Measurements from ENCODE around the gene WWC2. TPM values are rescaled to one million over a fixed set of nuclear protein-coding genes. Genes with fewer than 3 reads are reported as not detected.

The WWC2 gene
- total RNA-seq, 1 experiment from 2014 or later: 80.3 TPM

- Histone ChIP-seq H3K4me3 (ENCODE audit: low read depth in 2 of 2, low read length in 2 of 2) (no peak overlapping the region), H3K27ac (ENCODE audit: low read length) (no peak overlapping the region), H3K9me3 (ENCODE audit: control insufficient read depth, insufficient read depth, low read depth, low read length) (no peaks in the 10 kb centered on the region), H3K4me1 (ENCODE audit: control insufficient read depth, insufficient read depth, low read length) (no peaks in the 10 kb centered on the region), H3K36me3 (ENCODE audit: control insufficient read depth, insufficient read depth, low read length) (peaks cover 16% of the 10 kb centered on the region), H3K27me3 (ENCODE audit: control insufficient read depth, insufficient read depth, low read length) (no peaks in the 10 kb centered on the region)
- ATAC-seq (no peak), DNase-seq (ENCODE audit: low read depth, low spot score) (no peak)
- no peak for TF ChIP-seq SIN3A (IDR thresholded peaks at IDR 0.05; ENCODE audit: borderline replicate concordance, insufficient read depth, low read depth, low read length)
- no peak for TF ChIP-seq REST (IDR thresholded peaks at IDR 0.05; ENCODE audit: insufficient read depth in 1 of 2, low read depth in 2 of 2, low read length in 1 of 2)
- no peak for TF ChIP-seq CTCF (IDR thresholded peaks at IDR 0.05)
- ChIA-PET CTCF (no interaction called here), POLR2A (no interaction called here)
- no TSS peak for BruUV-seq (replicated peaks)
- intact Hi-C loops (cut with micrococcal nuclease; ENCODE audit: unreplicated experiment): no loop called here
- in situ Hi-C loops (cut with HindIII; ENCODE audit: low pct_unique_long_range_greater_than_20kb, low sequenced_read_pairs): no loop called here
Measured at GRCh38 chr4:183285886-183286285, 186.8 kb downstream of the WWC2 start.

- intact Hi-C loops (cut with micrococcal nuclease; ENCODE audit: unreplicated experiment) (no loop called here), in situ Hi-C loops (cut with HindIII; ENCODE audit: low pct_unique_long_range_greater_than_20kb, low sequenced_read_pairs) (no loop called here)
- POLR2A ChIA-PET: no interaction called here
- DNase-seq (ENCODE audit: low read depth, low spot score) (no peak), ATAC-seq (no peak)
- CTCF ChIA-PET: no interaction called here
- no TSS peak for BruUV-seq (replicated peaks)
- Histone ChIP-seq H3K4me1 (ENCODE audit: control insufficient read depth, insufficient read depth, low read length) (no peaks in the 10 kb centered on the region), H3K36me3 (ENCODE audit: control insufficient read depth, insufficient read depth, low read length) (peaks cover 12% of the 10 kb centered on the region), H3K27ac (ENCODE audit: low read length) (no peak overlapping the region), H3K4me3 (ENCODE audit: low read depth in 2 of 2, low read length in 2 of 2) (no peak overlapping the region), H3K9me3 (ENCODE audit: control insufficient read depth, insufficient read depth, low read depth, low read length) (no peaks in the 10 kb centered on the region), H3K27me3 (ENCODE audit: control insufficient read depth, insufficient read depth, low read length) (no peaks in the 10 kb centered on the region)
- no peak for TF ChIP-seq POLR2AphosphoS5 (IDR thresholded peaks at IDR 0.05; ENCODE audit: low read depth, low read length)
Measured at GRCh38 chr4:183286590-183287308, 187.7 kb downstream of the WWC2 start.

GRCh38 chr4:183287309-183287659, 188.2 kb downstream of the WWC2 start:
- CTCF ChIA-PET: no interaction called here

More at GRCh38 chr4:183287309-183287659, 188.2 kb downstream of the WWC2 start:
- H3K4me1 ChIP-seq (ENCODE audit: control insufficient read depth, insufficient read depth, low read length): no peaks in the 10 kb centered on the region
- H3K9me3 ChIP-seq (ENCODE audit: control insufficient read depth, insufficient read depth, low read depth, low read length): no peaks in the 10 kb centered on the region
- no peak overlapping the region for H3K27ac ChIP-seq (ENCODE audit: low read length)
- ATAC-seq (no peak), DNase-seq (ENCODE audit: low read depth, low spot score) (no peak)
- no peak overlapping the region for H3K4me3 ChIP-seq (ENCODE audit: low read depth in 2 of 2, low read length in 2 of 2)
- H3K27me3 ChIP-seq (ENCODE audit: control insufficient read depth, insufficient read depth, low read length): no peaks in the 10 kb centered on the region
- BruUV-seq (replicated peaks): no TSS peak
- in situ Hi-C loops (cut with HindIII; ENCODE audit: low pct_unique_long_range_greater_than_20kb, low sequenced_read_pairs): no loop called here
- intact Hi-C loops (cut with micrococcal nuclease; ENCODE audit: unreplicated experiment): no loop called here
- TF ChIP-seq POLR2AphosphoS5 (IDR thresholded peaks at IDR 0.05; ENCODE audit: low read depth, low read length) (no peak), REST (IDR thresholded peaks at IDR 0.05; ENCODE audit: insufficient read depth in 1 of 2, low read depth in 2 of 2, low read length in 1 of 2) (no peak), CTCF (IDR thresholded peaks at IDR 0.05) (no peak), SIN3A (IDR thresholded peaks at IDR 0.05; ENCODE audit: borderline replicate concordance, insufficient read depth, low read depth, low read length) (no peak), TCF7L2 (IDR thresholded peaks at IDR 0.05; ENCODE audit: low read depth, low read length) (no peak)
- POLR2A ChIA-PET: no interaction called here
- peaks cover 8% of the 10 kb centered on the region for H3K36me3 ChIP-seq (ENCODE audit: control insufficient read depth, insufficient read depth, low read length)
